ENCODE results near the gene HSD3B7. TPM values are rescaled to one million over a fixed set of nuclear protein-coding genes. Genes with fewer than 3 reads are reported as not detected.
"Not testable (repeated sequence)": the region's sequence is repeated elsewhere in the genome, so short reads cannot be mapped to it uniquely, and the experiment has no call there.

The HSD3B7 gene
- total and polyA plus RNA-seq, 7 donors, result 9.0 to 36.1 (median 15.5) TPM

DNA sequence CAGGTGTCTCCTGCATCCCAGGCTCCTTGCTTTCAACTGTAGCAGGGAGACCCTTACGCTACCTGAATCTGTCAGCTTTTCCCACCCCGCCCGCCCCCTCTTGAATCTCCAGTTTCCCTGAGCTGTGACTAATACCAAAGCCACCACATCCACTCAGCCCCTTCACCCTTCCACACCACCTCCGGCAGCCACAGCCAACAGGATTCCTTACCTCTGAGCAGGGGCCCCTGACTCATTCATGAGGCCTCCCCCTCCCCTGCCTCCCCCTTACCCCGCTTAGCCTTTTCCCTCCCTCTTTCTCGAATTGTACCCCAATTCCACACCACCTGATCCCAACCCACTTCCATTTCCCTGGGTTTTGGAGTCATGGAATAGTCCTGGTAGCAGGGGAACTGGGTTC is 23.1 kb downstream of the HSD3B7 start:
- H3K27ac ChIP-seq, result no peak overlapping the region
- peaks cover 12 to 55% (median 31%) of the 10 kb centered on the region in 3 donors for H3K27me3 ChIP-seq
- no peaks in the 10 kb centered on the region for H3K36me3 ChIP-seq
- no peak overlapping the region for H3K4me3 ChIP-seq
- TF ChIP-seq POLR2A (IDR thresholded peaks at IDR 0.05) (no peak), POLR2AphosphoS5 (IDR thresholded peaks at IDR 0.05) (no peak), EP300 (IDR thresholded peaks at IDR 0.05) (no peak)
- TF ChIP-seq, protein P1, sequence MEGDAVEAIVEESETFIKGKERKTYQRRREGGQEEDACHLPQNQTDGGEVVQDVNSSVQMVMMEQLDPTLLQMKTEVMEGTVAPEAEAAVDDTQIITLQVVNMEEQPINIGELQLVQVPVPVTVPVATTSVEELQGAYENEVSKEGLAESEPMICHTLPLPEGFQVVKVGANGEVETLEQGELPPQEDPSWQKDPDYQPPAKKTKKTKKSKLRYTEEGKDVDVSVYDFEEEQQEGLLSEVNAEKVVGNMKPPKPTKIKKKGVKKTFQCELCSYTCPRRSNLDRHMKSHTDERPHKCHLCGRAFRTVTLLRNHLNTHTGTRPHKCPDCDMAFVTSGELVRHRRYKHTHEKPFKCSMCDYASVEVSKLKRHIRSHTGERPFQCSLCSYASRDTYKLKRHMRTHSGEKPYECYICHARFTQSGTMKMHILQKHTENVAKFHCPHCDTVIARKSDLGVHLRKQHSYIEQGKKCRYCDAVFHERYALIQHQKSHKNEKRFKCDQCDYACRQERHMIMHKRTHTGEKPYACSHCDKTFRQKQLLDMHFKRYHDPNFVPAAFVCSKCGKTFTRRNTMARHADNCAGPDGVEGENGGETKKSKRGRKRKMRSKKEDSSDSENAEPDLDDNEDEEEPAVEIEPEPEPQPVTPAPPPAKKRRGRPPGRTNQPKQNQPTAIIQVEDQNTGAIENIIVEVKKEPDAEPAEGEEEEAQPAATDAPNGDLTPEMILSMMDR (IDR thresholded peaks at IDR 0.05), result no peak
- no peak for DNase-seq
- no peaks in the 10 kb centered on the region for H3K9me3 ChIP-seq
- intact Hi-C loops (cut with DNase I), result no loop called here
- peaks cover 0 to 5% (median 2%) of the 10 kb centered on the region in 4 donors for H3K4me1 ChIP-seq
- WGBS, 2 donors, result 58 to 75% methylated on average over 6 of the region's 6 CpGs

DNA sequence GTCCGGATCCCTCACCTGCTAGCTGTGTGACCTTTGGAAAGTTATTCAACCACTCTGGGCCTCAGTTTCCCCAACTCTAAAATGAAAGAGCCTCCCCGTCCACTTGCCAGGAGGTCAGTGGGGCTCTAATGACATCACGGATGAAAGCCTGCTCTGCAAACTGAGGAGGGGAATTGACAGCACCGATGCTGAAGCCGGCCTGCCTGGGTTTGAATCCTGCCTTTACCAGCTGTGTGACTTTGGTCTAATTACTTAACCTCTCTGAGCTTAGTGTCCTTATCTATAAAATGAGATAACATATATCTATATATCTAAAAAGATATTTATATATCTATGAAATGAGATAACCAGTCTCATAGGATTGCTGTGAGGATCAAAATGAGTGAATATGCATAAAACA is 23.5 kb downstream of the HSD3B7 start:
- WGBS, 2 donors, result 82 to 90% methylated on average over 5 of the region's 5 CpGs
- Histone ChIP-seq H3K4me1 (peaks cover 0 to 5% (median 2%) of the 10 kb centered on the region in 4 donors), H3K36me3 (no peaks in the 10 kb centered on the region), H3K27ac (no peak overlapping the region), H3K4me3 (no peak overlapping the region), H3K9me3 (no peaks in the 10 kb centered on the region), H3K27me3 (peaks cover 12 to 57% (median 32%) of the 10 kb centered on the region in 3 donors)
- intact Hi-C loops (cut with DNase I), result no loop called here
- DNase-seq, result no peak
- TF ChIP-seq EP300 (IDR thresholded peaks at IDR 0.05) (no peak), POLR2A (IDR thresholded peaks at IDR 0.05) (no peak), POLR2AphosphoS5 (IDR thresholded peaks at IDR 0.05) (no peak)

DNA sequence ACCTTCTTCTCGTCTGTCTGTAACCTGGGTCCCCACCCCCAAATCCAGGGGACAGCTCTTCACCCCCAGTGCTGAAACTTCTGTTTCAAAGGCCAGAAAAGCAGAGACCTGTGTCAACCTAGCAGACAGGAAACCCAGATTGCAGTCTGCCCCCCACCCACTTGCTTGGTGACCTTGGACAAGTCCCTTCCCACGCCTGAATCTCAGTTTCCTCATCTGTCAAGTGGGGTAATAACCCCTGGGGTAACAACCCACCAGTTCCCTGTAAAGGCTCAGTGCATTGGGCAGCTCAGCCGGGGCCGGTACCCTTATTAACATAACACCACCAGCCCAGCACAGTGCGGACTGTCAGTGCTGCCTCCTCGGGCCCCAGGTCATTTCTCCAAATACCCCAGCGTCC is 24.1 kb downstream of the HSD3B7 start:
- no peaks in the 10 kb centered on the region for H3K36me3 ChIP-seq
- no peak for DNase-seq
- intact Hi-C loops (cut with DNase I), result no loop called here
- peaks cover 12 to 62% (median 37%) of the 10 kb centered on the region in 3 donors for H3K27me3 ChIP-seq
- TF ChIP-seq POLR2A (IDR thresholded peaks at IDR 0.05), result no peak
- 77 to 86% methylated on average over 7 of the region's 7 CpGs for WGBS, 2 donors
- H3K9me3 ChIP-seq, result no peaks in the 10 kb centered on the region
- peaks cover 0 to 5% (median 2%) of the 10 kb centered on the region in 4 donors for H3K4me1 ChIP-seq
- H3K27ac ChIP-seq, result no peak overlapping the region
- H3K4me3 ChIP-seq, result no peak overlapping the region

DNA sequence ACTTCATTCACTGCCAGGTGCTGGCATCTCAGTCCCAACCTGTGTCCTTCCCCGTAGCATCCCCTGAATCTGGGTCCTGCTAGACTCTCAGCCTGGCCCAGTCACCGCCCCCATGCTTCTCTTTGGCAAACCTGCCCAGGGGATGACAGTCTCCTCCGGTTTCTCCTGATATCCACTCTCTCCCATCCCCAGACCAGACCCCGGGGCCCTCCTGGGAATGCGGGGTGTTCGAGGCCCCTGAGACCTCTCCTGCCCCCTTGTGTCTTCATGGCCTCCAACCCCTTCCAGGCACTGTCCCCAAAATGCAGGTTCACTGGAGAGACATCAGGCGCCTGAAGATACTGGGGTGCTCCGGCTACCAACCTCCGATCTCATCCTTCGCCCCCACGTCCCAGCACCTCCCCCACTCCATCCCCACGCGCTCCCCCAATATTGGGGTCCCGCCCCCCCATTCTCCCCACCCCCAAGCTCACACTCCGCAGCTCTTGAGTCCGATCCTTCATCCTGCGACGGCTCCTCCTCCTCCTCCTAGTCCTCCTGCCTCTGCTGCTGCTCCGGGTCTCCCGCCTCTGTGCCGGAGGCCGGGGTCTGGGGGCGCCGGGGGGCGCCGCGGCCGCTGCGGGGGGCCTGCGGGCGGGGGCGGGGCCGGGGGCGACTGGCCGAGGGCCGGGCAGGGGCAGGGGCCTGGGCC is 25.0 kb downstream of the HSD3B7 start:
- WGBS, 2 donors, result 14 to 15% methylated on average over 36 of the region's 36 CpGs
- peaks cover 12 to 72% (median 37%) of the 10 kb centered on the region in 3 donors for H3K27me3 ChIP-seq

DNA sequence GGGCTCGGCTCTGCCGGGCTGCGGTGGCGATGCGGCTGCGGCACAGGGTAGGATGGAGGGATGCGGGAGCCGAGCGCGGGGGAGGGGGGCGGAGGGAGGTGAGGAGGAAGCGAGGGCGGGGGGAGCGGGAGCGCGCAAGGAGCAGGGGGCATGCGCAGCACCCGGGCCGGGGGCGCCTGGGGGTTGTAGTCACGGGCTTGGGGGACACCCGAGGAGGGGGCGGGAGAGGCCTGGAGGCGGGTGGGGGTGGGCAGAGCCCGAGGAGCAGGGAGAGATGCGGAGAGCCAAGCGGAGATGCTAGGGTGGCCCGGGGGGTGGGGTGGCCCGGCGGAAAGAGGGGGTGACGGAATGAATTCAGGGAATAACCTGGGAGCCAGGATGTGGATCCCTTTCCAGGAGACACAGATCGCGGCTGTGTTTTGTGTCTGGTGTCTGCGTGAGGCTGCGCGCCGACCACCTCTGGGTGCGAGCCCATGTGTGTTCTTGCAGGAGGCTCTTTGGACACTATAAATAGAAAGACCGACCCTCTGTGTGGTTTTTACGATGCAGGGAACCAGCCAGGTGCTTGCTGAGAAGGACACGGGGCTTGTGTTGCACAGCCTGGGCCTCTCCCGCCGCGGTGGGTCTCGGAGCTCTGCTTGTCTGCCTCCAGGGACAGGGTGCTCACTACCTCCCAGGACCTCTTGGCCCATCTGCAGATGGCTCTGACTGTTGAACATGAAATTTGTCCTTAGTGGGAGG is 25.7 kb downstream of the HSD3B7 start, which contains the start of gene STX1B:
Gene STX1B, minus strand, starts transcription at position 54 of the 741 bp plus-strand sequence. CDS start 242 bp downstream, outside the sequence.
- no peaks in the 10 kb centered on the region for H3K36me3 ChIP-seq
- TF ChIP-seq, protein P1 (IDR thresholded peaks at IDR 0.05), result no peak
- TF ChIP-seq POLR2AphosphoS5 (IDR thresholded peaks at IDR 0.05) (no peak), EP300 (IDR thresholded peaks at IDR 0.05) (no peak), POLR2A (IDR thresholded peaks at IDR 0.05) (no peak)
- 8 to 13% methylated on average over 44 to 45 of the region's 45 CpGs for WGBS, 2 donors
- no peaks in the 10 kb centered on the region for H3K9me3 ChIP-seq
- H3K4me3 ChIP-seq, result peak within 1 kb of the TSS in 3 of 4 donors; percentile 18 to 32 (median 27)
- H3K27ac ChIP-seq, result no peak within 1 kb of the TSS
- peaks cover 12 to 75% (median 37%) of the 10 kb centered on the region in 3 donors for H3K27me3 ChIP-seq
- intact Hi-C loops (cut with DNase I), result no loop called here
- peaks cover 0 to 5% (median 2%) of the 10 kb centered on the region in 4 donors for H3K4me1 ChIP-seq
- no peak for DNase-seq

More for the DNA sequence above, 25.0 kb downstream of the HSD3B7 start:
- Histone ChIP-seq H3K36me3 (no peaks in the 10 kb centered on the region), H3K9me3 (no peaks in the 10 kb centered on the region), H3K4me3 (peak overlapping the region in 3 of 4 donors; percentile 18 to 32 (median 27)), H3K27ac (no peak overlapping the region), H3K4me1 (peaks cover 0 to 5% (median 2%) of the 10 kb centered on the region in 4 donors)
- intact Hi-C loops (cut with DNase I), result no loop called here
- no peak for DNase-seq
- TF ChIP-seq, protein P1 (IDR thresholded peaks at IDR 0.05), result no peak
- TF ChIP-seq POLR2AphosphoS5 (IDR thresholded peaks at IDR 0.05), result no peak
- TF ChIP-seq EP300 (IDR thresholded peaks at IDR 0.05), result no peak
- no peak for TF ChIP-seq POLR2A (IDR thresholded peaks at IDR 0.05)

DNA sequence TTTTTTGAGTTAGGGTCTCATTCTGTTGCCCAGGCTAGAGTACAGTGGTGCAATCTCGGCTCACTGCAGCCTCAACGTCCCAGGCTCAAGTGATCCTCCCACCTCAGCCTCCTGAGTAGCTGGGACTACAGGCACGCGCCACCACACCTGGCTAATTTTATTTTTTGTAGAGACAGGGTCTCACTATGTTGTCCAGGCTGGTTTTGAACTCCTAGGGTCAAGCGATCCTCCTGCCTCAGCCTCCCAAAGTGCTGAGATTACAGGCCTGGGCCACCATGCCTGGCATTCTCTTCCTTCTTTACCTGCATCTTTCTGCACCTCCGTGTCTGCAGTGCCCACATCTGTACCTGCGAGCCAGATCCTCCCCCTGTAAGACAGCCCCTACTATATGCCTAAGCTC is 26.8 kb downstream of the HSD3B7 start:
- H3K36me3 ChIP-seq; DNase-seq; H3K4me3 ChIP-seq; H3K27ac ChIP-seq; H3K9me3 ChIP-seq; H3K4me1 ChIP-seq; intact Hi-C loops (cut with DNase I): not testable (repeated sequence)
- whole genome bisulfite sequencing, 2 donors, result 80 to 83% methylated on average over 7 of the region's 7 CpGs
- H3K27me3 ChIP-seq, result peaks cover 12 to 75% (median 37%) of the 10 kb centered on the region in 3 donors

DNA sequence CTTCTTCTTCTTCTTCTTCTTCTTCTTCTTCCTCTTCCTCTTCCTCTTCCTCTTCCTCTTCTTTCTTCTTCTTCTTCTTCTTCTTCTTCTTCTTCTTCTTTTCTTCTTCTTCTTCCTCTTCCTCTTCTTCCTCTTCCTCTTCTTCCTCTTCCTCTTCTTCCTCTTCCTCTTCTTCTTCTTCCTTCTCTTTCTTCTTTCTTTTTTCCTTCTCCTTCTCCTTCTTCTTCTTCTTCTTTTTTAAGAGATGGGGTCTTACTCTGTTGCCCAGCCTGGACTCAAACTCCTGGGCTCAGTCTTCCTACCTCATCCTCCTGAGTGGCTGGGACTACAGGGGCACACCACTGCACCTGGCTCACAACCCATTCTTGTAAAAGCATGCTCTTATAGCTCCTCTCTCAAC is 28.3 kb downstream of the HSD3B7 start:
- DNase-seq; H3K27ac ChIP-seq; intact Hi-C loops (cut with DNase I); H3K9me3 ChIP-seq; H3K36me3 ChIP-seq; H3K4me3 ChIP-seq; H3K4me1 ChIP-seq: not testable (repeated sequence)
- H3K27me3 ChIP-seq, result peaks cover 10 to 67% (median 37%) of the 10 kb centered on the region in 3 donors
